GM23248 (cell line): ENCODE data around the gene GRIA1.

Source experiments
- EZH2 ChIP-seq: fragments of 200-600 bp; sonication (generic); IDR thresholded peaks from 2 replicates; pipeline ENCODE4 v1.6.1; 2018; ENCODE audit warnings: antibody characterized with exemption, mild to moderate bottlenecking; ENCODE audit not compliant: insufficient read depth, poor library complexity, severe bottlenecking
- EZH2phosphoT487 ChIP-seq: fragments of 200-600 bp; sonication (generic); IDR thresholded peaks from 2 replicates; pipeline ENCODE4 v1.6.1; 2018; ENCODE audit warnings: antibody characterized with exemption, moderate library complexity, mild to moderate bottlenecking, low read depth; ENCODE audit not compliant: insufficient read depth

GRCh38 chr5:153490118-153491037 lies at the start of gene GRIA1:
- no peak for TF ChIP-seq EZH2
- no peak for TF ChIP-seq EZH2phosphoT487
